ENCODE data around the gene BMP10.
"Not testable (repeated sequence)": the region's sequence is repeated elsewhere in the genome, so short reads cannot be mapped to it uniquely, and the experiment has no call there.

BMP10 gene

DNA sequence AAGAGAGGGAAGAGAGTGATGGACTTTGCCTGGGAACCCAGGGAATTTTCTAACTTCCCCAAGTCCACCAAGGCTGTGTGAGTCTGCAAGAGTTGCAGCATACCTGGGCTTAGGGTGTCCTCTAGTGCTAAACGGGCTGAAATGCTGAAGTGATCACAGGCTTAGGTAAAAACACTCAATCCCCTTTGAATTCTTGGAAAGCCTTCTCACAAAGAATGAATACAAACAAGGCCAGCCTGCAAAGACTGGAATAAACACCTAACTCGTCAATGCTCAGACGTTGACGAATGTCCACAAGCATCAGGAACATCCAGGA lies 30.0 kb upstream of the BMP10 start:
- TF ChIP-seq, protein P1, sequence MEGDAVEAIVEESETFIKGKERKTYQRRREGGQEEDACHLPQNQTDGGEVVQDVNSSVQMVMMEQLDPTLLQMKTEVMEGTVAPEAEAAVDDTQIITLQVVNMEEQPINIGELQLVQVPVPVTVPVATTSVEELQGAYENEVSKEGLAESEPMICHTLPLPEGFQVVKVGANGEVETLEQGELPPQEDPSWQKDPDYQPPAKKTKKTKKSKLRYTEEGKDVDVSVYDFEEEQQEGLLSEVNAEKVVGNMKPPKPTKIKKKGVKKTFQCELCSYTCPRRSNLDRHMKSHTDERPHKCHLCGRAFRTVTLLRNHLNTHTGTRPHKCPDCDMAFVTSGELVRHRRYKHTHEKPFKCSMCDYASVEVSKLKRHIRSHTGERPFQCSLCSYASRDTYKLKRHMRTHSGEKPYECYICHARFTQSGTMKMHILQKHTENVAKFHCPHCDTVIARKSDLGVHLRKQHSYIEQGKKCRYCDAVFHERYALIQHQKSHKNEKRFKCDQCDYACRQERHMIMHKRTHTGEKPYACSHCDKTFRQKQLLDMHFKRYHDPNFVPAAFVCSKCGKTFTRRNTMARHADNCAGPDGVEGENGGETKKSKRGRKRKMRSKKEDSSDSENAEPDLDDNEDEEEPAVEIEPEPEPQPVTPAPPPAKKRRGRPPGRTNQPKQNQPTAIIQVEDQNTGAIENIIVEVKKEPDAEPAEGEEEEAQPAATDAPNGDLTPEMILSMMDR (conservative IDR thresholded peaks at IDR 0.05; ENCODE audit: low read length), result peak; percentile 58
- TF ChIP-seq EZH2phosphoT487 (IDR thresholded peaks at IDR 0.05; ENCODE audit: borderline replicate concordance), result no peak
- peaks cover 8% of the 10 kb centered on the region; the same call in 1 of the 2 replicates for H3K9me3 ChIP-seq (ENCODE audit: insufficient read depth, low read depth, low read length)
- no peaks in the 10 kb centered on the region for H3K36me3 ChIP-seq (ENCODE audit: insufficient read depth, low read length)
- no peak overlapping the region for H3K4me2 ChIP-seq (ENCODE audit: low read depth, low read length, poor library complexity, severe bottlenecking)
- H3K9ac ChIP-seq (ENCODE audit: low read depth, low read length, poor library complexity, severe bottlenecking), result no peak overlapping the region
- no peaks in the 10 kb centered on the region for H3K27me3 ChIP-seq (ENCODE audit: insufficient read depth, low read length, poor library complexity, severe bottlenecking)
- no peaks in the 10 kb centered on the region for H3K79me2 ChIP-seq (ENCODE audit: insufficient read depth, low read length)
- no peak overlapping the region for H3K4me3 ChIP-seq (ENCODE audit: low read length, poor library complexity, severe bottlenecking)
- no peaks in the 10 kb centered on the region for H3K9me2 ChIP-seq (replicated peaks; ENCODE audit: low read depth, low read length)
- no peaks in the 10 kb centered on the region for H3K4me1 ChIP-seq (ENCODE audit: insufficient read depth, low read length, poor library complexity, severe bottlenecking)
- H4K20me1 ChIP-seq (ENCODE audit: insufficient read depth, low read length, poor library complexity, severe bottlenecking), result no peaks in the 10 kb centered on the region
- H3F3A ChIP-seq (ENCODE audit: low read depth), result no peaks in the 10 kb centered on the region
- H2AFZ ChIP-seq (ENCODE audit: low read length), result peak overlapping the region; percentile 25; the same call in 1 of the 2 replicates

DNA sequence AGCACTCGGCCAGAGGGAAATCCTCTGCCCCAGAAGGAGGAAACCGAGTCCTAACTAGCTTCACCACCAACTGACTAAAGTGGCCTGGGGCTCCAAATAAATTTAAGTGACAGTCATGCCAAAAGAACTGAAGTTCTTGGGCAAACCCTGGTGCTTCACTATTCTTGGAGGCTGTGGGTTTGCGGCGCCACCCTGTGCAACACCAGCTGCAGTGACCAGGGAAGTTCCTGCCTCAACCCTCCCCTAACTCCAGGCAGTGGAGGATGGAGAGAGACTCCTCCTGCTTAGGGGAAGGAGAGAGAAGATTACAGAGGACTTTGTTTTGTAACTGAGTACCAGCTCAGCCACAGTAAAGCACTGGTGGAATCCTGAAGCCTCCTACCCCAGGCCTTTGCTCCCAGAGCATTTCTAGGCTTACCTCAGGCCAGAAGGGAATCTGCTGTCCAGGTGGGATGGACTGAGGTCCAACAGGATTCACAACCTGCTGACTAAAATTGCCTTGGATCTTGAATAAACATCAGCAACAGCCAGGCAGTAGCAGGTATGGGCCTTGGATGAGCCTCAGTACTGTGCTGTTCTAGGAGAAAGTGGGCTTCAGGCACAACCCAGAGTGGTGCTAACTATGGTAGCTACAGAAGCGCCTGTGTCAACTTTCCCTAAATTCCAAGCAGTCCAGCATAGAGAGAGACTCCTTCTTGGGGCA lies 29.4 kb upstream of the BMP10 start:
- Histone ChIP-seq H3K9me2 (replicated peaks; ENCODE audit: low read depth, low read length) (no peaks in the 10 kb centered on the region), H3K9me3 (ENCODE audit: insufficient read depth, low read depth, low read length) (peaks cover 8% of the 10 kb centered on the region; the same call in 1 of the 2 replicates), H3K4me2 (ENCODE audit: low read depth, low read length, poor library complexity, severe bottlenecking) (no peak overlapping the region), H3K27me3 (ENCODE audit: insufficient read depth, low read length, poor library complexity, severe bottlenecking) (no peaks in the 10 kb centered on the region), H3K79me2 (ENCODE audit: insufficient read depth, low read length) (no peaks in the 10 kb centered on the region), H3K4me3 (ENCODE audit: low read length, poor library complexity, severe bottlenecking) (no peak overlapping the region), H3F3A (ENCODE audit: low read depth) (no peaks in the 10 kb centered on the region), H4K20me1 (ENCODE audit: insufficient read depth, low read length, poor library complexity, severe bottlenecking) (no peaks in the 10 kb centered on the region), H3K9ac (ENCODE audit: low read depth, low read length, poor library complexity, severe bottlenecking) (no peak overlapping the region), H3K36me3 (ENCODE audit: insufficient read depth, low read length) (no peaks in the 10 kb centered on the region), H2AFZ (ENCODE audit: low read length) (peak overlapping the region; percentile 25; the same call in 1 of the 2 replicates), H3K4me1 (ENCODE audit: insufficient read depth, low read length, poor library complexity, severe bottlenecking) (no peaks in the 10 kb centered on the region)
- no peak for TF ChIP-seq EZH2phosphoT487 (IDR thresholded peaks at IDR 0.05; ENCODE audit: borderline replicate concordance)
- TF ChIP-seq, protein P1 (conservative IDR thresholded peaks at IDR 0.05; ENCODE audit: low read length), result peak; percentile 52

DNA sequence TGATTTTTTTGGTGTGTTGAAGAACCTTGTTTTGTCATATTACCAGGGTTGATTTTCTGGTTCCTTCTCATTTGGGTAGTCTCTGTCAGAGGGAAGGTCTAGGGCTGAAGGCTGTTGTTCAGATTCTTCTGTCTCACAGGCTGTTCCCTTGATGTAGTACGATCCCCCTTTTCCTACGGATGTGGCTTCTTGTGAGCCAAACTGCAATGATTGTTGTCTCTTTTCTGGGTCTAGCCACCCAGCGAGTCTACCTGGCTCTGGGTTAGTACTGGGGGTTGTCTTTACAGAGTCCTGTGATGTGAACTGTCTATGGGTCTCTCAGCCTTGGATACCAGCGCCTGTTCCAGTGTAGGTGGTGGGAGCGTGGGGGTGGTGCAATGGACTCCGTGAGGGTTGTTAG lies 24.8 kb upstream of the BMP10 start:
- not testable (repeated sequence) for H3K9me3 ChIP-seq (ENCODE audit: insufficient read depth, low read depth, low read length); H3F3A ChIP-seq (ENCODE audit: low read depth); H2AFZ ChIP-seq (ENCODE audit: low read length)

DNA sequence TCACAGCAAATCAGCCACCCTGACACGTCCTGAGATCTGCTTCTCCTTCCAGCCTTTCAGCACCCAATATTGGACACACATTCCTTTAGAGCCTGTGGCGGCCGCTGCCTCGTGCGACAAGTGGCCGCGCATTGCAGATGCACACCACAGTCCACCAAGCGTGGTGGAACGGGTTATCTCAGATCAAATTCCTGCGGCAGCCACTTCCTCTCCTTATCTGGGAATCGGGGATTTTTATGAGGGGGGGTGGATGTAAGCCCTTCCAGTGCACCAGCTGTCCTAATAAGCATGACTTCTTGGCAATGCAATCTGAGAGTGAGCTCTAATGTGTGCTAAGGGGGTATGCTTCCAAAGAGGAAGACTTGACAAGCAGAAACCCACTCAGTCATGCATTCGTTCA lies 18.3 kb upstream of the BMP10 start:
- H3K4me2 ChIP-seq (ENCODE audit: low read depth, low read length, poor library complexity, severe bottlenecking), result no peak overlapping the region
- H3K27me3 ChIP-seq (ENCODE audit: insufficient read depth, low read length, poor library complexity, severe bottlenecking), result no peaks in the 10 kb centered on the region
- H4K20me1 ChIP-seq (ENCODE audit: insufficient read depth, low read length, poor library complexity, severe bottlenecking), result no peaks in the 10 kb centered on the region
- no peak overlapping the region for H3K9ac ChIP-seq (ENCODE audit: low read depth, low read length, poor library complexity, severe bottlenecking)
- TF ChIP-seq, protein P1 (conservative IDR thresholded peaks at IDR 0.05; ENCODE audit: low read length), result no peak
- TF ChIP-seq EZH2phosphoT487 (IDR thresholded peaks at IDR 0.05; ENCODE audit: borderline replicate concordance), result no peak
- H2AFZ ChIP-seq (ENCODE audit: low read length), result no peak overlapping the region
- no peak overlapping the region for H3K4me3 ChIP-seq (ENCODE audit: low read length, poor library complexity, severe bottlenecking)
- no peaks in the 10 kb centered on the region for H3K9me2 ChIP-seq (replicated peaks; ENCODE audit: low read depth, low read length)
- H3K36me3 ChIP-seq (ENCODE audit: insufficient read depth, low read length), result no peaks in the 10 kb centered on the region
- no peaks in the 10 kb centered on the region for H3K4me1 ChIP-seq (ENCODE audit: insufficient read depth, low read length, poor library complexity, severe bottlenecking)
- no peaks in the 10 kb centered on the region for H3K79me2 ChIP-seq (ENCODE audit: insufficient read depth, low read length)
- H3K9me3 ChIP-seq (ENCODE audit: insufficient read depth, low read depth, low read length), result no peaks in the 10 kb centered on the region
- H3F3A ChIP-seq (ENCODE audit: low read depth), result no peaks in the 10 kb centered on the region

More for the DNA sequence above, 24.8 kb upstream of the BMP10 start:
- H4K20me1 ChIP-seq (ENCODE audit: insufficient read depth, low read length, poor library complexity, severe bottlenecking); H3K4me1 ChIP-seq (ENCODE audit: insufficient read depth, low read length, poor library complexity, severe bottlenecking); H3K4me2 ChIP-seq (ENCODE audit: low read depth, low read length, poor library complexity, severe bottlenecking); H3K9me2 ChIP-seq (replicated peaks; ENCODE audit: low read depth, low read length); H3K79me2 ChIP-seq (ENCODE audit: insufficient read depth, low read length); H3K4me3 ChIP-seq (ENCODE audit: low read length, poor library complexity, severe bottlenecking); H3K9ac ChIP-seq (ENCODE audit: low read depth, low read length, poor library complexity, severe bottlenecking); H3K36me3 ChIP-seq (ENCODE audit: insufficient read depth, low read length); H3K27me3 ChIP-seq (ENCODE audit: insufficient read depth, low read length, poor library complexity, severe bottlenecking): not testable (repeated sequence)
